ENCODE results near the gene SPP1. TPM values are rescaled to one million over a fixed set of nuclear protein-coding genes. Genes with fewer than 3 reads are reported as not detected.

SPP1 gene
- total and polyA plus RNA-seq, 10 of the 15 experiments (the other 5 are each of a cell fraction or from before 2014, with no cell fraction given), result 0.05 to 1.1 (median 0.39) TPM; not detected in 6

- no TSS peak for BruUV-seq (replicated peaks)
- Histone ChIP-seq H3K4me3 (no peak overlapping the region), H3K4me1 (ENCODE audit: control insufficient read depth, insufficient read depth, low read length) (no peaks in the 10 kb centered on the region), H3K4me2 (ENCODE audit: control insufficient read depth, insufficient read depth) (no peak overlapping the region), H4K20me1 (ENCODE audit: control insufficient read depth, insufficient read depth) (no peaks in the 10 kb centered on the region), H3K9me3 (replicated peaks; ENCODE audit: control insufficient read depth, insufficient read depth, low read length) (no peaks in the 10 kb centered on the region), H3K27me3 (replicated peaks in 1 of 2; ENCODE audit: control insufficient read depth in 2 of 2, insufficient read depth in 2 of 2, low read length in 1 of 2) (no peaks in the 10 kb centered on the region), H3K36me3 (ENCODE audit: control insufficient read depth in 2 of 2, insufficient read depth in 2 of 2, low read length in 1 of 2) (no peaks in the 10 kb centered on the region), H3K79me2 (ENCODE audit: control insufficient read depth, insufficient read depth, low read length) (no peaks in the 10 kb centered on the region), H3K27ac (ENCODE audit: control insufficient read depth, insufficient read depth) (no peak overlapping the region), H2AFZ (ENCODE audit: control insufficient read depth, low read depth, low read length) (no peak overlapping the region), H3K9ac (ENCODE audit: control insufficient read depth, insufficient read depth, low read length) (no peak overlapping the region)
- ChIA-PET SMC1A (ENCODE audit: uncharacterized antibody, unreplicated experiment) (interaction anchor here (3.6 kb wide), 1 partner anchor 8 kb away, joined by 16 read pairs; no protein-coding TSS in a partner anchor), CTCF (interaction anchor here (4.8 kb wide), 1 partner anchor 8 kb away, joined by 40 read pairs; no protein-coding TSS in a partner anchor), POLR2A (no interaction called here), RAD21 (ENCODE audit: unreplicated experiment) (no interaction called here)
- FAIRE-seq, result no peak
- WGBS (ENCODE audit: insufficient coverage, insufficient replicate concordance, low lambda C conversion rate, missing lambda C conversion rate), result 57% methylated on average over 20 of the region's 21 CpGs
- no peak for ATAC-seq
- in situ Hi-C loops (cut with MboI), result no loop called here
- TF ChIP-seq CTCF (IDR thresholded peaks at IDR 0.05 in 2 of 3, conservative IDR thresholded peaks at IDR 0.05 in 1 of 3; ENCODE audit: control insufficient read depth in 2 of 3, extremely low read depth in 1 of 3, insufficient read depth in 1 of 3, low read depth in 3 of 3, low read length in 3 of 3) (no peak), RUNX3 (IDR thresholded peaks at IDR 0.05; ENCODE audit: low read length) (no peak), CUX1 (IDR thresholded peaks at IDR 0.05; ENCODE audit: insufficient replicate concordance, low read depth, low read length) (no peak), ZNF384 (IDR thresholded peaks at IDR 0.05; ENCODE audit: borderline replicate concordance, low read depth, low read length) (no peak), YBX1 (IDR thresholded peaks at IDR 0.05) (no peak), KAT2A (conservative IDR thresholded peaks at IDR 0.05; ENCODE audit: control insufficient read depth, low read depth, low read length) (no peak)
- intact Hi-C loops (cut with micrococcal nuclease; ENCODE audit: unreplicated experiment), result no loop called here
- no peak for DNase-seq (ENCODE audit: low read depth, low spot score)
Measured at GRCh38 chr4:87965501-87965975, 10.0 kb upstream of the SPP1 start.

All from GM12878 (cell line).